ENCODE data around the gene CUL9.

- TF ChIP-seq GATA2 (IDR thresholded peaks at IDR 0.05; ENCODE audit: low read depth, low read length) (no peak), GATA3 (IDR thresholded peaks at IDR 0.05; ENCODE audit: low read depth, low read length) (no peak)
Observed at GRCh38 chr6:43163899-43164298, 18.1 kb upstream of the CUL9 start.
